ENCODE measurements around the gene VWA2. TPM values are rescaled to one million over a fixed set of nuclear protein-coding genes. Genes with fewer than 3 reads are reported as not detected.

VWA2 gene
- total and polyA plus RNA-seq, 2 of the 4 experiments (the other 2 are of a cell fraction) = not detected

DNA sequence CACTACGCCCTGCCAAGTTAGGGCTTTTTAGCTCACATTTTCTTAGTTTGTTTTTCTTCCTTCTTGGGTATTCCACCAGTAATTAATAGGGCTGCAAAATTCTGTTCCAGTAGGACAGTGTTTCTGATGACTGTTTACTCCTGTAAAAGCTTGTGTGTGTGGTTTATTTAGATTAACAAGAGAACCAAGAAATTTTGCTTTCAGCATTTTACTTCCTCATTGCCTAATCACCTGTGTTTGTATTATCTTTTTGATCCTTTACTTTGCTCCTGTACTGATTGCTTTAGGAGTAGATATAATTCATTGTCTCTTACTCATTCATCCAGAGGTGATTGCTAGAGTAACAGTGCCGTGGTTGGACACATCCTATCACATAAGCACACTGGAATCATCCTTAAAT is 32.2 kb upstream of the VWA2 start:
- 13% methylated on average over 1 of the region's 2 CpGs; no CpG with 5 or more reads in 1 of the 2 experiments for WGBS, 2 experiments (ENCODE audit: extremely low coverage in 2 of 2, insufficient read length in 1 of 2)

More for the DNA sequence above, 32.2 kb upstream of the VWA2 start:
- Histone ChIP-seq H3K18ac (ENCODE audit: low read depth, low read length) (no peak overlapping the region), H2BK5ac (ENCODE audit: low read depth, low read length, poor library complexity, severe bottlenecking) (no peak overlapping the region), H2BK20ac (ENCODE audit: low read depth, low read length) (no peak overlapping the region), H2BK15ac (ENCODE audit: low read depth, low read length) (no peak overlapping the region), H3K27ac (ENCODE audit: insufficient read depth, low read length) (no peak overlapping the region), H3K36me3 (ENCODE audit: control insufficient read depth, insufficient read depth, low read length) (no peaks in the 10 kb centered on the region), H3K23ac (ENCODE audit: low read depth, low read length) (no peak overlapping the region), H4K8ac (ENCODE audit: low read depth in 2 of 2, low read length in 2 of 2) (no peak overlapping the region), H3K9ac (ENCODE audit: low read depth, low read length) (no peak overlapping the region), H3K4me1 (ENCODE audit: control insufficient read depth, insufficient read depth, low read length) (no peaks in the 10 kb centered on the region), H2BK120ac (ENCODE audit: low read depth, low read length) (no peak overlapping the region), H4K20me1 (ENCODE audit: insufficient read depth, low read length) (no peaks in the 10 kb centered on the region), H2AK5ac (ENCODE audit: low read depth, low read length) (no peak overlapping the region), H3K4ac (ENCODE audit: low read depth, low read length) (no peak overlapping the region), H3K79me1 (ENCODE audit: low read depth in 1 of 2, low read length in 2 of 2) (no peaks in the 10 kb centered on the region), H4K5ac (ENCODE audit: low read depth, low read length) (no peak overlapping the region), H3K9me1 (ENCODE audit: insufficient read depth, low read length) (no peaks in the 10 kb centered on the region), H3K4me3 (ENCODE audit: insufficient read depth, low read depth, low read length) (no peak overlapping the region), H3K27me3 (ENCODE audit: control insufficient read depth, insufficient read depth, low read length) (peaks cover 8% of the 10 kb centered on the region), H4K91ac (ENCODE audit: insufficient read depth, low read depth, low read length) (no peak overlapping the region), H2AK9ac (replicated peaks; ENCODE audit: low read depth, low read length, poor library complexity) (no peak overlapping the region), H3K9me3 (ENCODE audit: control insufficient read depth, insufficient read depth, low read length) (no peaks in the 10 kb centered on the region), H2AFZ (replicated peaks; ENCODE audit: low read length, poor library complexity) (no peak overlapping the region), H3K4me2 (ENCODE audit: low read depth, low read length) (no peak overlapping the region), H3K56ac (ENCODE audit: extremely low read depth, insufficient read depth, low read length) (no peak overlapping the region), H3K14ac (replicated peaks; ENCODE audit: low read depth, low read length) (no peak overlapping the region)
- ATAC-seq (ENCODE audit: low read depth) (no peak), DNase-seq (no peak)
- ChIA-PET POLR2A (ENCODE audit: unreplicated experiment) (no interaction called here), CTCF (no interaction called here)
- BruUV-seq (replicated peaks) = no TSS peak
- intact Hi-C loops (cut with micrococcal nuclease) (no loop called here), dilution Hi-C loops (cut with HindIII; ENCODE audit: low sequenced_read_pairs, unreplicated experiment) (no loop called here), in situ Hi-C loops (cut with MboI; ENCODE audit: low sequenced_read_pairs) (no loop called here)
- TF ChIP-seq FOS (IDR thresholded peaks at IDR 0.05; ENCODE audit: low read depth, low read length) = no peak
- TF ChIP-seq POLR2A (IDR thresholded peaks at IDR 0.05; ENCODE audit: low read depth, low read length) = no peak
- TF ChIP-seq MAZ (IDR thresholded peaks at IDR 0.05; ENCODE audit: borderline replicate concordance, low read depth, low read length) = no peak
- TF ChIP-seq CHD1 (IDR thresholded peaks at IDR 0.05; ENCODE audit: low read depth, low read length) = no peak
- TF ChIP-seq CEBPB (IDR thresholded peaks at IDR 0.05; ENCODE audit: low read depth, low read length) = no peak
- TF ChIP-seq, protein P1, sequence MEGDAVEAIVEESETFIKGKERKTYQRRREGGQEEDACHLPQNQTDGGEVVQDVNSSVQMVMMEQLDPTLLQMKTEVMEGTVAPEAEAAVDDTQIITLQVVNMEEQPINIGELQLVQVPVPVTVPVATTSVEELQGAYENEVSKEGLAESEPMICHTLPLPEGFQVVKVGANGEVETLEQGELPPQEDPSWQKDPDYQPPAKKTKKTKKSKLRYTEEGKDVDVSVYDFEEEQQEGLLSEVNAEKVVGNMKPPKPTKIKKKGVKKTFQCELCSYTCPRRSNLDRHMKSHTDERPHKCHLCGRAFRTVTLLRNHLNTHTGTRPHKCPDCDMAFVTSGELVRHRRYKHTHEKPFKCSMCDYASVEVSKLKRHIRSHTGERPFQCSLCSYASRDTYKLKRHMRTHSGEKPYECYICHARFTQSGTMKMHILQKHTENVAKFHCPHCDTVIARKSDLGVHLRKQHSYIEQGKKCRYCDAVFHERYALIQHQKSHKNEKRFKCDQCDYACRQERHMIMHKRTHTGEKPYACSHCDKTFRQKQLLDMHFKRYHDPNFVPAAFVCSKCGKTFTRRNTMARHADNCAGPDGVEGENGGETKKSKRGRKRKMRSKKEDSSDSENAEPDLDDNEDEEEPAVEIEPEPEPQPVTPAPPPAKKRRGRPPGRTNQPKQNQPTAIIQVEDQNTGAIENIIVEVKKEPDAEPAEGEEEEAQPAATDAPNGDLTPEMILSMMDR (conservative IDR thresholded peaks at IDR 0.05; ENCODE audit: low read depth, low read length) = no peak
- no peak for TF ChIP-seq RCOR1 (IDR thresholded peaks at IDR 0.05; ENCODE audit: insufficient replicate concordance, low read length)
- no peak for TF ChIP-seq RFX5 (IDR thresholded peaks at IDR 0.05; ENCODE audit: low read depth, low read length)
- TF ChIP-seq SMC3 (IDR thresholded peaks at IDR 0.05; ENCODE audit: low read depth, low read length) = no peak
- TF ChIP-seq MXI1 (IDR thresholded peaks at IDR 0.05; ENCODE audit: borderline replicate concordance, low read depth, low read length) = no peak
- TF ChIP-seq, protein P2, sequence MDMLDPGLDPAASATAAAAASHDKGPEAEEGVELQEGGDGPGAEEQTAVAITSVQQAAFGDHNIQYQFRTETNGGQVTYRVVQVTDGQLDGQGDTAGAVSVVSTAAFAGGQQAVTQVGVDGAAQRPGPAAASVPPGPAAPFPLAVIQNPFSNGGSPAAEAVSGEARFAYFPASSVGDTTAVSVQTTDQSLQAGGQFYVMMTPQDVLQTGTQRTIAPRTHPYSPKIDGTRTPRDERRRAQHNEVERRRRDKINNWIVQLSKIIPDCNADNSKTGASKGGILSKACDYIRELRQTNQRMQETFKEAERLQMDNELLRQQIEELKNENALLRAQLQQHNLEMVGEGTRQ (IDR thresholded peaks at IDR 0.05; ENCODE audit: low read depth, low read length) = no peak
- TF ChIP-seq NFE2L2 (IDR thresholded peaks at IDR 0.05; ENCODE audit: low read depth, low read length) = no peak
